HAP-1 (cell line): ENCODE measurements around the gene RBMX.

Experiments
- DNase-seq, 2 experiments: peaks; one replicate each; pipeline ENCODE4 v3.0.0-alpha.2; 2016 to 2020; ENCODE audit warnings: low spot score in 2 of 2
- H3K27me3 ChIP-seq: fragments of 250-450 bp; sonication (Bioruptor Pico); 2 replicates; pipeline ENCODE4 v1.5.1; 2020; ENCODE audit warnings: low read depth, mild to moderate bottlenecking, moderate library complexity
- H3K36me3 ChIP-seq: fragments of 250-450 bp; sonication (Bioruptor Pico); replicated peaks from 2 replicates; pipeline ENCODE4 v1.5.1; 2020; ENCODE audit warnings: mild to moderate bottlenecking
- H3K4me1 ChIP-seq: fragments of 250-450 bp; sonication (Bioruptor Pico); 2 replicates; pipeline ENCODE4 v1.5.1; 2020; ENCODE audit warnings: mild to moderate bottlenecking
- H3K4me3 ChIP-seq: fragments of 250-450 bp; sonication (Bioruptor Pico); 2 replicates; pipeline ENCODE4 v1.5.1; 2020; ENCODE audit warnings: mild to moderate bottlenecking, moderate library complexity
- H3K9me3 ChIP-seq: fragments of 250-450 bp; sonication (Bioruptor Pico); 2 replicates; pipeline ENCODE4 v1.5.1; 2020; ENCODE audit warnings: mild to moderate bottlenecking, moderate library complexity
- in situ Hi-C: fragments of 300-500 bp; cut with MboI; formaldehyde crosslinking; loops from 3 replicates; pipeline ENCODE4 v1.14.3; 2020; ENCODE audit warnings: low sequenced_read_pairs, inconsistent platforms, mixed read lengths

Gene RBMX

GRCh38 chrX:136867518-136867917 lies 13.0 kb downstream of the RBMX start:
- H3K36me3 ChIP-seq, result peaks cover 89% of the 10 kb centered on the region
- no peaks in the 10 kb centered on the region for H3K9me3 ChIP-seq
- no peak overlapping the region for H3K4me3 ChIP-seq
- no peaks in the 10 kb centered on the region; the same call in 1 of the 2 replicates for H3K4me1 ChIP-seq
- no peaks in the 10 kb centered on the region for H3K27me3 ChIP-seq
- in situ Hi-C loops, result no loop called here
- no peak for DNase-seq

GRCh38 chrX:136867096-136867491 lies 13.4 kb downstream of the RBMX start:
- H3K36me3 ChIP-seq, result peaks cover 87% of the 10 kb centered on the region
- H3K4me1 ChIP-seq, result no peaks in the 10 kb centered on the region
- H3K27me3 ChIP-seq, result no peaks in the 10 kb centered on the region
- no peaks in the 10 kb centered on the region for H3K9me3 ChIP-seq
- H3K4me3 ChIP-seq, result no peak overlapping the region
- no peak for DNase-seq
- in situ Hi-C loops, result no loop called here

GRCh38 chrX:136866337-136867095 lies 14.0 kb downstream of the RBMX start:
- peaks cover 87% of the 10 kb centered on the region for H3K36me3 ChIP-seq

DNA sequence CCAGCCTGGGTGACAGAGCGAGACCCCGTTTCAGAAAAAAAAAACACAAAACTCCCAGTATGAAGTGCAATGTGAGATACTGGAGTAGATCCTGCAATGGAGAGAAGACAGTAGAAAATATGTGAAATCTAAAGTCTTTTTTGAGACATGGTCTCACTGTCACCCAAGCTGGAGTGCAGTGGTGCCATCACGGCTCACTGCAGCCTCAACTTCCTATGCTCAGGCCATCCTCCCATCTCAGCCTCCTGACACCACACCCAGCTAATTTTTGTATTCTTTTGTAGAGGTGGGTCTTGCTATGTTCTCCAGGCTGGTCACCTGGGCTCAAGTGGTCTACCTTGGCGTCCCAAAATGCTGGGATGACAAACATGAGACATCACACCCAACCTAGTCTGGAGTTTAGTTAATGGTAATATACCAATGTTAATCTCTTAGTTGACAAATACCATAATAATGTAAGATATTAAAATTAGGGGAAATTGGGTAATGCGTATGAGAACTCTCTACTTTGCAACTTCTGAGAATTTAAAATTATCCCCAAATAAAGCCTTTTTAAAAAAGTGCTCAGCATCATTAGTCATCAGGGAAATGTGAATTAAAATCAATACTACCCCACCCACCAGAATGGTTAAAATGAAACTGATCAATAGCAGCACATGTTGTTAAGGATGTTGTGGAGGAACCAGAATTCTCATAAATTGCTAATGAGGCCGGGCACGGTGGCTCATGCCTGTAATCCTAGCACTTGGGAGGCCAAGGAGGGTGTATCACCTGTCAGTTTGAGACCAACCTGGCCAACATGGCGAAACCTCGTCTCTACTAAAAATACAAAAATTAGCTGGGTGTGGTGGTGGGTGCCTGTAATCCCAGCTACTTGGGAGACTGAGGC lies 15.0 kb downstream of the RBMX start:
- no peak for DNase-seq
- no peak overlapping the region for H3K4me3 ChIP-seq
- peaks cover 1% of the 10 kb centered on the region; the same call in 1 of the 2 replicates for H3K4me1 ChIP-seq
- peaks cover 87% of the 10 kb centered on the region for H3K36me3 ChIP-seq
- in situ Hi-C loops, result no loop called here
- no peaks in the 10 kb centered on the region for H3K9me3 ChIP-seq
- no peaks in the 10 kb centered on the region for H3K27me3 ChIP-seq

More at GRCh38 chrX:136866337-136867095, 14.0 kb downstream of the RBMX start:
- Histone ChIP-seq H3K4me3 (no peak overlapping the region), H3K27me3 (no peaks in the 10 kb centered on the region), H3K9me3 (no peaks in the 10 kb centered on the region), H3K4me1 (no peaks in the 10 kb centered on the region)
- in situ Hi-C loops, result no loop called here
- DNase-seq, result no peak

- H3K9me3 ChIP-seq, result no peaks in the 10 kb centered on the region
- no peak overlapping the region for H3K4me3 ChIP-seq
- in situ Hi-C loops, result no loop called here
- H3K4me1 ChIP-seq, result peaks cover 7% of the 10 kb centered on the region
- H3K36me3 ChIP-seq, result peaks cover 75% of the 10 kb centered on the region
- DNase-seq, result no peak
- H3K27me3 ChIP-seq, result no peaks in the 10 kb centered on the region
Observed at GRCh38 chrX:136863826-136864225, 16.7 kb downstream of the RBMX start.

DNA sequence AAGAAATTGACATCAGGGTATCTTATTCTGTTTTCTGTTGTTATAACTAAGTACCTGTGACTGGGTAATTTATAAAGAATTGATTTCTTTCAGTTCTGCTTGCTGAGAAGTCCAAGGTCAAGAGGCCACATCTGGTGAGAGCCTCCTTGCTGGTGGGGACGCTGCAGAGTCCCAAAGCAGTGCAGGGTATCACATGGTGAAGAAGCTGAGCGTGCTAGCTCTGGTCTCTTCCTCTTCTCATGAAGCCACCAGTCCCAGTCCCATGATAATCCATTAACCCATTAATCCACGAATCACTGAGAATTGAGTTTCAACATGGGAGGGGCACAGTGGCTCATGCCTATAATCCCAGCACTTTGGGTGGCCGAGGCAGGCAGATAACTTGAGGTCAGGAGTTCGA lies 18.0 kb downstream of the RBMX start:
- in situ Hi-C loops, result no loop called here
- H3K9me3 ChIP-seq, result no peaks in the 10 kb centered on the region
- H3K36me3 ChIP-seq, result peaks cover 72% of the 10 kb centered on the region
- H3K4me1 ChIP-seq, result peaks cover 7% of the 10 kb centered on the region
- no peak for DNase-seq
- H3K27me3 ChIP-seq, result no peaks in the 10 kb centered on the region
- H3K4me3 ChIP-seq, result no peak overlapping the region

DNA sequence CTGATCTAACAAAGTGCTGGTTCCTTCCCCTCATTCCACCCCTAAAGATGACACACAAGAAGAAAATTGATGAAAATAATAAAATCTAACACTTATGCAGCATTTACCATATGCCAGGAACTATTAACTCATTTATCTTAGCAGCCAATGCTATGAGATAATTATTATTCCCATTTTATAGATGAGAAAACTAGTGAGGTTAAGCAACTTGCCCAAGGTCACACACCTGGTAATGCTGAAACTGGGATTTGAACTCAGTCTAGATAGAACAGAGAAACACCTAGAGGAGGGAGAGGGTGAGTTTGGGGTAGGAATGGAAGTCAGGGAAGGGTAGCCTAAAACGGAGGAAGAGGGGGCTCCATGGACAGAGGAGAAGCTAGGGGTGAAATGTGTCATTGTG lies 18.6 kb downstream of the RBMX start:
- H3K27me3 ChIP-seq, result no peaks in the 10 kb centered on the region
- H3K4me1 ChIP-seq, result peaks cover 7% of the 10 kb centered on the region
- H3K36me3 ChIP-seq, result peaks cover 70% of the 10 kb centered on the region
- in situ Hi-C loops, result no loop called here
- H3K4me3 ChIP-seq, result no peak overlapping the region
- DNase-seq, result no peak
- no peaks in the 10 kb centered on the region for H3K9me3 ChIP-seq

- peaks cover 7% of the 10 kb centered on the region for H3K4me1 ChIP-seq
- in situ Hi-C loops, result no loop called here
- no peaks in the 10 kb centered on the region for H3K27me3 ChIP-seq
- no peak for DNase-seq
- peaks cover 59% of the 10 kb centered on the region for H3K36me3 ChIP-seq
- H3K4me3 ChIP-seq, result no peak overlapping the region
- no peaks in the 10 kb centered on the region for H3K9me3 ChIP-seq
Observed at GRCh38 chrX:136858007-136858756, 22.3 kb downstream of the RBMX start.

DNA sequence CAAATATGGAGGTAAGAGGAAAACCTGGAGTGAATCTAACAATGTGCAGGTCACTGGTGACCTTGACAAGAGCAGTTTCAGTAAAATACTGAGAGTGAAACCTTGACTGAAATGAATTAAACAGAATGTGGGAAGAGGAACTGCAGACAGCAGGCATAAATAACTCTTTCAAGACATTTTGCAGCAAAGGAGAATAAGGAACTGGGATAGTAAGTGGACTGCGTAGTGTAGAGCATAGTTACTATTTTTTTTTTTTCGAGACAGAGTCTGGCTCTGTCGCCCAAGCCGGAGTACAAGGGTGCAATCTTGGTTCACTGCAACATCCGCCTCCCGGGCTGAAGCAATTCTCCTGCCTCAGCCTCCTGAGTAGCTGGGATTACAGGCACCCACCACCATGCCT lies 24.0 kb downstream of the RBMX start:
- DNase-seq, result no peak

GRCh38 chrX:136856050-136856449 lies 24.5 kb downstream of the RBMX start:
- H3K4me3 ChIP-seq, result no peak overlapping the region
- H3K27me3 ChIP-seq, result no peaks in the 10 kb centered on the region
- no peak for DNase-seq
- peaks cover 7% of the 10 kb centered on the region for H3K4me1 ChIP-seq
- H3K36me3 ChIP-seq, result peaks cover 52% of the 10 kb centered on the region
- in situ Hi-C loops, result no loop called here
- no peaks in the 10 kb centered on the region for H3K9me3 ChIP-seq

More for the DNA sequence above, 24.0 kb downstream of the RBMX start:
- Histone ChIP-seq H3K4me3 (no peak overlapping the region), H3K36me3 (peaks cover 54% of the 10 kb centered on the region), H3K27me3 (no peaks in the 10 kb centered on the region), H3K9me3 (no peaks in the 10 kb centered on the region), H3K4me1 (peaks cover 7% of the 10 kb centered on the region)
- in situ Hi-C loops, result no loop called here

GRCh38 chrX:136851526-136851925 lies 29.0 kb downstream of the RBMX start:
- no peak for DNase-seq
- Histone ChIP-seq H3K36me3 (peaks cover 54% of the 10 kb centered on the region), H3K27me3 (no peaks in the 10 kb centered on the region), H3K4me1 (no peaks in the 10 kb centered on the region), H3K4me3 (no peak overlapping the region), H3K9me3 (no peaks in the 10 kb centered on the region)
- in situ Hi-C loops, result no loop called here

GRCh38 chrX:136850441-136851175 lies 29.9 kb downstream of the RBMX start:
- Histone ChIP-seq H3K36me3 (peaks cover 61% of the 10 kb centered on the region), H3K27me3 (no peaks in the 10 kb centered on the region), H3K4me3 (no peak overlapping the region), H3K4me1 (no peaks in the 10 kb centered on the region), H3K9me3 (no peaks in the 10 kb centered on the region)
- no peak for DNase-seq
- in situ Hi-C loops, result no loop called here

DNA sequence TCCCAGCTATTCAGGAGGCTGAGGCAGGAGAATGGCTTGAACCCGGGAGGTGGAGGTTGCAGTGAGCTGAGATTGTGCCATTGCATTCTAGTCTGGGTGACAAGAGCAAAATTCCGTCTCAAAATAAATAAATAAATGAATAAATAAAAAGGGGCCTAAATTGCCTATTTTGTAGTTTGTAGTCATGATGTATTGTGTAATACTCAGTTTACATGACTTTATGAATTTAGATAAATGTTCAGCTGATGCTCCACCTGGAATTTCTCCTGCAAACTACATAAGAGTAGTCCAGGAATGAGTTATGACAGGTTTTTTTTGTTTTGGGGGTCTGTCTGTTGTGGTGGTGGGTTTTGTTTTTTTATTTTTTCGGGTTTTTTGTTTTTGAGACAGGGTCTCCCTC lies 31.1 kb downstream of the RBMX start:
- no peak overlapping the region for H3K4me3 ChIP-seq
- no peaks in the 10 kb centered on the region for H3K9me3 ChIP-seq

More for the DNA sequence above, 31.1 kb downstream of the RBMX start:
- in situ Hi-C loops, result no loop called here
- DNase-seq, result no peak
- Histone ChIP-seq H3K27me3 (no peaks in the 10 kb centered on the region), H3K36me3 (peaks cover 59% of the 10 kb centered on the region), H3K4me1 (no peaks in the 10 kb centered on the region)
